Measurements from ENCODE around the gene ASB16. TPM values are rescaled to one million over a fixed set of nuclear protein-coding genes. Genes with fewer than 3 reads are reported as not detected.

ASB16 gene, protein sequence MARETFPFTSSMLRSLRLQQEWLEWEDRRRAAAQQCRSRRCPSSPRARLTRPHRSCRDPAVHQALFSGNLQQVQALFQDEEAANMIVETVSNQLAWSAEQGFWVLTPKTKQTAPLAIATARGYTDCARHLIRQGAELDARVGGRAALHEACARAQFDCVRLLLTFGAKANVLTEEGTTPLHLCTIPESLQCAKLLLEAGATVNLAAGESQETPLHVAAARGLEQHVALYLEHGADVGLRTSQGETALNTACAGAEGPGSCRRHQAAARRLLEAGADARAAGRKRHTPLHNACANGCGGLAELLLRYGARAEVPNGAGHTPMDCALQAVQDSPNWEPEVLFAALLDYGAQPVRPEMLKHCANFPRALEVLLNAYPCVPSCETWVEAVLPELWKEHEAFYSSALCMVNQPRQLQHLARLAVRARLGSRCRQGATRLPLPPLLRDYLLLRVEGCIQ
- total RNA-seq, result 10 to 100 TPM; 17.0 to 43.4 (median 26.1) TPM
- 10 to 100 TPM in 1 of 3 donors, 1 to 10 TPM in 2; 1.1 to 16.5 (median 9.9) TPM for polyA plus RNA-seq
- long read RNA-seq, donor 1, partial matches to known transcripts, result 9 of 17 reads
- long read RNA-seq, donor 1, other reads (novel, unspliced or antisense), result 5 of 17 reads
- long read RNA-seq, donor 2, transcript ASB16-201 (5 exons, 2,139 nt), result major isoform, 6 of 52 reads
- long read RNA-seq, donor 2, partial matches to known transcripts, result 3 of 52 reads
- long read RNA-seq, donor 2, other reads (novel, unspliced or antisense), result 40 of 52 reads

DNA sequence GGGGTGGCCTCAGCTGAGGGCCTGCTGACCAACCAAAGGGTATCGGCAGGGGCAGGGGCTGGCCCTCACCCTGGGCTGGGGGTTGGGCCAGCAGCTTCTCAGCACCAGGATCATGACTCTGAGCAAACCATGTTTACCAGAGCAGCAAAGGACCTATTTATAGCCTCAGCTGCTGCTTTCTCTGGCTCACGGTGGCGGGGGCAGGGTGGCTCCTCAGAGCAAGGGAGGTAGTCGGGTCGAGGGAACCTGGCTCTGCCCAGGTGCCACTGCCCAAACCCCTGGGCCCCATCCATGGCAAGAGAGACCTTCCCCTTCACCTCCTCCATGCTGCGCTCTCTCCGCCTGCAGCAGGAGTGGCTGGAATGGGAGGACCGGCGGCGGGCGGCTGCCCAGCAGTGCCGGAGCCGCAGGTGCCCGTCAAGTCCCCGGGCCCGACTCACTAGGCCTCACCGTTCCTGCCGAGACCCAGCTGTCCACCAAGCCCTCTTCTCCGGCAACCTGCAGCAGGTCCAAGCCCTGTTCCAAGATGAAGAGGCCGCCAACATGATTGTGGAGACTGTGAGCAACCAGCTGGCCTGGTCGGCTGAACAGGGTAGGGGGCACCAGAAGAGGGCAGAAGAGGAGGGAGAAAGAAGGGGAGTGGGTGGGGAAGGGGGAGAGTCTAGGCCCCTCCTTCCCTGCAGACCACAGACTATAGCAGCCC lies at the start of gene ASB16:
Gene ASB16, plus strand, starts transcription at position 206 of the 703 bp plus-strand sequence. Its CDS starts 86 bp downstream, at position 292.
- H3K4me1 ChIP-seq, result peaks cover 41% of the 10 kb centered on the region
- ATAC-seq, result peak; percentile 90 to 93 (median 92)
- peak within 1 kb of the TSS; percentile 100 for H3K27ac ChIP-seq
- H3K36me3 ChIP-seq (ENCODE audit: insufficient read depth in 1 of 2, low read depth in 1 of 2), result peaks cover 0 to 27% of the 10 kb centered on the region in 2 donors
- H3K27me3 ChIP-seq (ENCODE audit: insufficient read depth in 3 of 3, low read length in 2 of 3), result no peaks in the 10 kb centered on the region
- peak; percentile 63 to 89 for DNase-seq
- intact Hi-C loops (cut with DNase I), result no loop called here
- TF ChIP-seq, protein P1, sequence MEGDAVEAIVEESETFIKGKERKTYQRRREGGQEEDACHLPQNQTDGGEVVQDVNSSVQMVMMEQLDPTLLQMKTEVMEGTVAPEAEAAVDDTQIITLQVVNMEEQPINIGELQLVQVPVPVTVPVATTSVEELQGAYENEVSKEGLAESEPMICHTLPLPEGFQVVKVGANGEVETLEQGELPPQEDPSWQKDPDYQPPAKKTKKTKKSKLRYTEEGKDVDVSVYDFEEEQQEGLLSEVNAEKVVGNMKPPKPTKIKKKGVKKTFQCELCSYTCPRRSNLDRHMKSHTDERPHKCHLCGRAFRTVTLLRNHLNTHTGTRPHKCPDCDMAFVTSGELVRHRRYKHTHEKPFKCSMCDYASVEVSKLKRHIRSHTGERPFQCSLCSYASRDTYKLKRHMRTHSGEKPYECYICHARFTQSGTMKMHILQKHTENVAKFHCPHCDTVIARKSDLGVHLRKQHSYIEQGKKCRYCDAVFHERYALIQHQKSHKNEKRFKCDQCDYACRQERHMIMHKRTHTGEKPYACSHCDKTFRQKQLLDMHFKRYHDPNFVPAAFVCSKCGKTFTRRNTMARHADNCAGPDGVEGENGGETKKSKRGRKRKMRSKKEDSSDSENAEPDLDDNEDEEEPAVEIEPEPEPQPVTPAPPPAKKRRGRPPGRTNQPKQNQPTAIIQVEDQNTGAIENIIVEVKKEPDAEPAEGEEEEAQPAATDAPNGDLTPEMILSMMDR (IDR thresholded peaks at IDR 0.05), result no peak
- peak within 1 kb of the TSS; percentile 77 for H3K4me3 ChIP-seq
- 7 to 12% (median 11%) methylated on average over 17 to 21 of the region's 21 CpGs for WGBS, 3 donors
- no peaks in the 10 kb centered on the region for H3K9me3 ChIP-seq

DNA sequence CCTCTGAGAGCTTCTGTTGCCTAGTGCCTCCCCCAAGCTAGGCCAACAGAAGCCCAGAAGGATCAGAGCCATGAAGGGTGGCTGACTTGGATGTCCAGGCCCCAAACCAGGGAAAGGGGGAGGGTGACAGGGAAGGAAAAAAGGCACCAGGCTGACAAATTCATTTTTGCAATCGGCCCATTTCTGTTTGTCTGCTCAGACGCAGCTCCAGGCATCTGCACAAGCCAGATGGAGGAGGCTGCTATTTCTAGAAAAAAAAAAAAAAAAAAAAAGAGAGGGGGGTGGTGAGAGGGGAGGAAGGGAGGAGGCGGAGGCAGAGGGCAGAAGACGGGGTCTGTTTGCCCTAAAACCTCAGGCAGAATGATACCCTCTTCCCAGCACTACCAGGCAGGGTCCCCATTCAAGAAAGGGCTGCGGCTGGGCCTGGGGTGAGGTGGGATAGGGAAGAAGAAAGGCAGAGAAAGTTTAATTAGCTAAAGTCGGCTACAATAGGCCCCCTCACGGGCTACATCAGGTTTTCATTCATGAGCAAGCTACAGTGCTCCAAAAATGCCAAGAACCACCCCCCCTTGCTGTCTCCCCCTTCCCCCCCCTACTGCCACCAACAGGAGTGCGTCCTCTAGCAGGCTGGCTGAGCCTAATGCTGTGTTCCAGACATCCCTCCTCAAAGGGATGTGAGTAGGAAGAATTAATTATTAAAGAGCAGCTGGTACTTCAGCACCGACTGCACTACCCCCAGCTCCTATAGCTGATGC lies 49.5 kb upstream of the ASB16 start:
- Histone ChIP-seq H3K27ac (peak overlapping the region; percentile 95), H3K27me3 (ENCODE audit: insufficient read depth in 3 of 3, low read length in 2 of 3) (no peaks in the 10 kb centered on the region), H3K9me3 (no peaks in the 10 kb centered on the region), H3K4me1 (peaks cover 57% of the 10 kb centered on the region), H3K36me3 (ENCODE audit: insufficient read depth in 1 of 2, low read depth in 1 of 2) (peaks cover 0 to 12% of the 10 kb centered on the region in 2 donors), H3K4me3 (peak overlapping the region; percentile 99)
- intact Hi-C loops (cut with DNase I), result no loop called here
- DNase-seq (no peak), ATAC-seq (no peak)
- TF ChIP-seq, protein P1 (IDR thresholded peaks at IDR 0.05), result no peak
- WGBS, 3 donors, result 31 to 55% (median 41%) methylated on average over 9 of the region's 9 CpGs

DNA sequence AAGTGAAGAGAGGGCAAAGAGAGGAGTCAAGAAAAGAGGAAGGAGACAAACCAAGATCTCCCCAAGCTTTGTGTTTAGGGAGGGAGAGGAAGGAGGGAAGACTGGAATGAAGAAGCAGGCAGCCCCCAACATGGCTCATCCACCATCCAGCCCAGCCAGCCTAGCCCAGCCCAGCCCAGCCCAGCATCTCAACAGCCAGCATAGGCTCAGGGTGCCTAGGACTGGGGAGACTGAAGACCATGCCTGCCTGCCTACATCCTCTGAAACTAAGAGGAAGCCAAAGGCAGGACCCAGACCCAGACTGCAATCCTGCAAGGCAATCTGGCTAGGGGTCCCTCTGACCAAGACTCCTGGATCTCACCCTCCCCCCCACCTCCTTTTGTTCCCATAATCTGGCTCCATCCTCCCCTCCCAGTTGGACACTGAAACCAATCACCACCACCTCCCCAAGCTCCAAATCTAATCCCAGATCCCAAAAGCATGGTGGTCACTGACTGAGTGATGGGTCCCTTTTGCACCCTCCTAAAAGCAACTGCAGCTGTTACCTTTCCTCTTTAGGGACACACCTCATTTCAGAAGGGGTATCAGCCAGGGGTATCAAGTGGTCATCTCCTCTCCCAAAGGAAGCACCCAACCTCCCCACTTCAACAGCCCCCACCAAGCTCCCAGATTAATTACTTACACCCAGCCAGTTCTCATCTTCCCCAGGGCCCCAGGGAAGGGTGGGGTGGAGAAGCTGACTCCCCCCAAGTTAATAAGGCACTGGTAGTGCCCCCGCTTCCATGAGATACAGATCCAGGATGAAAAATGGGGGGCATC lies 48.3 kb upstream of the ASB16 start:
- intact Hi-C loops (cut with DNase I), result no loop called here
- Histone ChIP-seq H3K27me3 (ENCODE audit: insufficient read depth in 3 of 3, low read length in 2 of 3) (no peaks in the 10 kb centered on the region), H3K27ac (peak overlapping the region; percentile 95), H3K4me3 (peak overlapping the region; percentile 99), H3K36me3 (ENCODE audit: insufficient read depth in 1 of 2, low read depth in 1 of 2) (peaks cover 0 to 2% of the 10 kb centered on the region in 2 donors), H3K4me1 (peaks cover 53% of the 10 kb centered on the region), H3K9me3 (no peaks in the 10 kb centered on the region)
- TF ChIP-seq, protein P1 (IDR thresholded peaks at IDR 0.05), result no peak
- no peak for ATAC-seq
- WGBS, 3 donors, result 25 to 45% (median 31%) methylated on average over 1 of the region's 1 CpG
- DNase-seq, result no peak

Measured in psoas muscle (tissue), 8 donors.